Endothelial cell of umbilical vein (primary cell): Measurements from ENCODE around the gene TTYH2. TPM values are rescaled to one million over a fixed set of nuclear protein-coding genes. Genes with fewer than 3 reads are reported as not detected.

Experiments used
- BruUV-seq: library from RNA; stranded (reverse); fragments of 400-500 nt; replicated peaks from 2 replicates; lab custom pipeline; 2021; lab: Mats Ljungman, UMichigan
- CTCF ChIA-PET: fragments of 300-600, 350-600 bp; sonication (Branson Sonifier 250); formaldehyde crosslinking; loops from one replicate; lab custom pipeline; 2021; ENCODE audit warnings: antibody characterized with exemption, inconsistent platforms; lab: Charles Lee
- POLR2A ChIA-PET: fragments of 300-600, 350-600 bp; sonication (Branson Sonifier 250); formaldehyde crosslinking; loops from one replicate; lab custom pipeline; 2021; ENCODE audit warnings: antibody characterized with exemption, inconsistent platforms; lab: Charles Lee
- DNase-seq: peaks from one replicate; pipeline ENCODE4 v3.0.0-alpha.2; 2011; ENCODE audit warnings: low read depth, low spot score
- FAIRE-seq: peaks from 2 replicates; lab custom pipeline; 2011; peaks lifted over from hg19 to GRCh38; lab: Jason Lieb, UNC
- H2AFZ ChIP-seq: 2 replicates; pipeline ENCODE4 v1.6.0; 2012; ENCODE audit warnings: low read depth, low read length, control low read depth, inconsistent platforms
- H3K27ac ChIP-seq: 2 replicates; pipeline ENCODE4 v1.5.1; 2011; ENCODE audit warnings: low read depth, mild to moderate bottlenecking, control low read depth, low read length, moderate library complexity; ENCODE audit not compliant: insufficient read depth
- H3K27me3 ChIP-seq, 2 experiments: 2 replicates each; pipeline versions ENCODE4 v1.6.0 to v1.6.1; 2011; ENCODE audit warnings: low read length in 2 of 2, mixed read lengths in 1 of 2; ENCODE audit not compliant: control insufficient read depth in 2 of 2, insufficient read depth in 2 of 2
- H3K36me3 ChIP-seq, 2 experiments: 2 replicates in 1 of 2; 3 replicates in 1 of 2; pipeline ENCODE4 v1.5.1; 2011; ENCODE audit warnings: low read length in 2 of 2, mild to moderate bottlenecking in 1 of 2, moderate library complexity in 1 of 2; ENCODE audit not compliant: control insufficient read depth in 2 of 2, insufficient read depth in 2 of 2; ENCODE audit errors: extremely low read depth in 1 of 2
- H3K4me1 ChIP-seq: 3 replicates; pipeline ENCODE4 v1.5.1; 2011; ENCODE audit warnings: mild to moderate bottlenecking, low read length; ENCODE audit not compliant: control insufficient read depth, insufficient read depth; ENCODE audit errors: extremely low read depth
- H3K4me2 ChIP-seq: 2 replicates; pipeline ENCODE4 v1.6.1; 2011; ENCODE audit warnings: low read length, control low read depth, mixed read lengths; ENCODE audit not compliant: insufficient read depth
- H3K4me3 ChIP-seq, 3 experiments: fragments of 200-600 bp in 1 of 3; sonication (generic), shearing (Covaris generic) in 1 of 3; replicated peaks in 1 of 3; 2 replicates each; pipeline ENCODE4 v1.5.1; 2011 to 2016; ENCODE audit warnings: control low read depth in 3 of 3, low read length in 3 of 3, mild to moderate bottlenecking in 2 of 3, inconsistent platforms in 1 of 3, low read depth in 1 of 3, moderate library complexity in 1 of 3; ENCODE audit not compliant: insufficient read depth in 1 of 3
- H3K79me2 ChIP-seq: 2 replicates; pipeline ENCODE4 v1.6.0; 2012; ENCODE audit warnings: low read length, inconsistent platforms; ENCODE audit not compliant: control insufficient read depth, insufficient read depth
- H3K9ac ChIP-seq: replicated peaks from 2 replicates; pipeline ENCODE3; 2011; ENCODE audit warnings: low read length, control low read depth; ENCODE audit not compliant: insufficient read depth; ENCODE audit errors: extremely low read depth
- H3K9me1 ChIP-seq: replicated peaks from 3 replicates; pipeline ENCODE4 v1.6.0; 2011; ENCODE audit warnings: mild to moderate bottlenecking, low read length; ENCODE audit not compliant: control insufficient read depth, insufficient read depth; ENCODE audit errors: extremely low read depth
- H3K9me3 ChIP-seq: replicated peaks from 2 replicates; pipeline ENCODE4 v1.5.1; 2012; ENCODE audit warnings: low read length, inconsistent platforms; ENCODE audit not compliant: control insufficient read depth, insufficient read depth
- H4K20me1 ChIP-seq: replicated peaks from 2 replicates; pipeline ENCODE3; 2011; ENCODE audit warnings: mild to moderate bottlenecking, low read length; ENCODE audit not compliant: control insufficient read depth, insufficient read depth; ENCODE audit errors: extremely low read depth
- EZH2 ChIP-seq: IDR thresholded peaks from 2 replicates; pipeline ENCODE4 v1.6.1; 2012; ENCODE audit warnings: borderline replicate concordance, low read depth, mild to moderate bottlenecking, moderate library complexity, low read length, inconsistent platforms; ENCODE audit not compliant: severe bottlenecking
- GATA2 ChIP-seq: IDR thresholded peaks from 2 replicates; pipeline ENCODE4 v1.7.0; 2011; ENCODE audit warnings: low read depth, mild to moderate bottlenecking, moderate library complexity, mixed read lengths, low read length; ENCODE audit not compliant: insufficient read length, insufficient read depth
- JUN ChIP-seq: IDR thresholded peaks from 2 replicates; pipeline ENCODE4 v1.6.1; 2011; ENCODE audit warnings: borderline replicate concordance, low read depth; ENCODE audit not compliant: insufficient read length, insufficient read depth
- MYC ChIP-seq: IDR thresholded peaks from one replicate; pipeline ENCODE4 v1.6.1; 2011; ENCODE audit warnings: mild to moderate bottlenecking, low read depth, low read length
- POLR2A ChIP-seq: IDR thresholded peaks from 2 replicates; pipeline ENCODE4 v1.6.1; 2012; ENCODE audit warnings: low read depth, mild to moderate bottlenecking, control low read depth, low read length
- POLR2AphosphoS5 ChIP-seq: IDR thresholded peaks from 2 replicates; pipeline ENCODE4 v1.6.1; 2012; ENCODE audit warnings: low read depth, mild to moderate bottlenecking, control low read depth, low read length, moderate library complexity; ENCODE audit not compliant: insufficient read depth
- dilution Hi-C: fragments of 300-500 bp; cut with MboI; formaldehyde crosslinking; loops from one replicate; pipeline ENCODE4 v1.15.0; 2019; ENCODE audit warnings: low sequenced_read_pairs; ENCODE audit not compliant: extremely low pct_ligation_motif_present
- intact Hi-C: fragments of 100-400 bp; cut with micrococcal nuclease; formaldehyde crosslinking; loops from one replicate; pipeline ENCODE4 v1.10.0; 2022
- polyA plus RNA-seq, 4 experiments: library from polyadenylated mRNA; depleted of rRNA in 3 of 4; stranded (reverse) in 3 of 4; unstranded in 1 of 4; fragments of >200 nt; gene quantifications; 2 replicates each; pipeline versions ENCODE4 v1.2.1 to v1.2.3, GENCODE V29; 2011 to 2012; ENCODE audit warnings: missing spikeins in 1 of 4
- total RNA-seq: library from RNA; stranded (reverse); gene quantifications from 2 replicates; pipeline ENCODE4 v1.2.3, GENCODE V29; 2021
- TF ChIP-seq, protein P1 (sequence below), 2 donors: IDR thresholded peaks; 1 replicate in 1 of 2; 2 replicates in 1 of 2; pipeline ENCODE4 v1.5.1; 2011; ENCODE audit warnings: low read length in 2 of 2, mild to moderate bottlenecking in 2 of 2, moderate library complexity in 2 of 2, control low read depth in 1 of 2, inconsistent platforms in 1 of 2, low read depth in 1 of 2; ENCODE audit not compliant: insufficient read depth in 1 of 2; ENCODE audit errors: extremely low read depth in 1 of 2
- TF ChIP-seq, protein P2 (sequence below): IDR thresholded peaks from 2 replicates; pipeline ENCODE4 v1.6.1; 2011; ENCODE audit not compliant: insufficient read depth, insufficient read length

TTYH2 gene
- total and polyA plus RNA-seq, 2 donors (not counting 3 experiments of a cell fraction or from before 2014, with no cell fraction given) = 0.75 to 2.0 TPM

DNA sequence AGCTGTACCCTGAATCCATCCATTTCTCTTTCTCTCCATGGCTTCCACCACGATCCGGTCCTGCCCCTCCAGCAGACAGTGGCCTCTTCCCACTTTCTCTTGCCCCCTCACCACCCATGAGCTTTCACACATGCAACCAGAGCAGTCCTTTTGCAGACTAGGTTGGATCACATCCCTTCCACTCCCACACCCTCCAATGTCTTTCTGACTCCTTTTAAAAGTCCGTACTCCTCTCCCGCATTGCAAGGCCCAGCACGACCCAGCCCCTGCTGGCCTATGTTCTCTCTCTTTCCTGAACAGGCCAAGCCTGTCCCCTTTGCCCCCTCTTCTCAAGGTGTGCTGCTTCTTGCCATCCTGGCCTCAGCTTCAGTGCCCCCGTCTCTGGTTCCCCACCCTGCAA is 38.2 kb downstream of the TTYH2 start:
- DNase-seq = no peak
- POLR2A ChIA-PET = no interaction called here
- BruUV-seq = no TSS peak
- no peaks in the 10 kb centered on the region for H3K79me2 ChIP-seq
- H3K4me3 ChIP-seq = no peak overlapping the region
- no peaks in the 10 kb centered on the region for H3K9me3 ChIP-seq
- dilution Hi-C loops = no loop called here
- H3K27ac ChIP-seq = no peak overlapping the region
- no peaks in the 10 kb centered on the region for H3K9me1 ChIP-seq
- intact Hi-C loops = no loop called here
- TF ChIP-seq POLR2A (no peak), JUN (no peak), POLR2AphosphoS5 (no peak), EZH2 (no peak), GATA2 (no peak), MYC (no peak)
- TF ChIP-seq, protein P1, sequence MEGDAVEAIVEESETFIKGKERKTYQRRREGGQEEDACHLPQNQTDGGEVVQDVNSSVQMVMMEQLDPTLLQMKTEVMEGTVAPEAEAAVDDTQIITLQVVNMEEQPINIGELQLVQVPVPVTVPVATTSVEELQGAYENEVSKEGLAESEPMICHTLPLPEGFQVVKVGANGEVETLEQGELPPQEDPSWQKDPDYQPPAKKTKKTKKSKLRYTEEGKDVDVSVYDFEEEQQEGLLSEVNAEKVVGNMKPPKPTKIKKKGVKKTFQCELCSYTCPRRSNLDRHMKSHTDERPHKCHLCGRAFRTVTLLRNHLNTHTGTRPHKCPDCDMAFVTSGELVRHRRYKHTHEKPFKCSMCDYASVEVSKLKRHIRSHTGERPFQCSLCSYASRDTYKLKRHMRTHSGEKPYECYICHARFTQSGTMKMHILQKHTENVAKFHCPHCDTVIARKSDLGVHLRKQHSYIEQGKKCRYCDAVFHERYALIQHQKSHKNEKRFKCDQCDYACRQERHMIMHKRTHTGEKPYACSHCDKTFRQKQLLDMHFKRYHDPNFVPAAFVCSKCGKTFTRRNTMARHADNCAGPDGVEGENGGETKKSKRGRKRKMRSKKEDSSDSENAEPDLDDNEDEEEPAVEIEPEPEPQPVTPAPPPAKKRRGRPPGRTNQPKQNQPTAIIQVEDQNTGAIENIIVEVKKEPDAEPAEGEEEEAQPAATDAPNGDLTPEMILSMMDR (IDR thresholded peaks at IDR 0.05; ENCODE audit: extremely low read depth in 1 of 2, insufficient read depth in 1 of 2, low read depth in 1 of 2, low read length in 2 of 2) = no peak
- TF ChIP-seq, protein P2, sequence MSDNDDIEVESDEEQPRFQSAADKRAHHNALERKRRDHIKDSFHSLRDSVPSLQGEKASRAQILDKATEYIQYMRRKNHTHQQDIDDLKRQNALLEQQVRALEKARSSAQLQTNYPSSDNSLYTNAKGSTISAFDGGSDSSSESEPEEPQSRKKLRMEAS = no peak
- H3K9ac ChIP-seq = no peak overlapping the region
- no peaks in the 10 kb centered on the region for H3K36me3 ChIP-seq
- H3K27me3 ChIP-seq = no peaks in the 10 kb centered on the region
- no peak overlapping the region for H2AFZ ChIP-seq
- no peak for FAIRE-seq
- no peaks in the 10 kb centered on the region for H4K20me1 ChIP-seq
- CTCF ChIA-PET = no interaction called here
- H3K4me1 ChIP-seq = no peaks in the 10 kb centered on the region
- no peak overlapping the region for H3K4me2 ChIP-seq
